ENCODE measurements around the gene RASGRP4. TPM values are rescaled to one million over a fixed set of nuclear protein-coding genes. Genes with fewer than 3 reads are reported as not detected.
"Not testable (repeated sequence)": the region's sequence is repeated elsewhere in the genome, so short reads cannot be mapped to it uniquely, and the experiment has no call there.

RASGRP4 gene
- polyA plus RNA-seq, 3 donors from 2014 or later, result 0.20 to 0.78 TPM; not detected in 1

DNA sequence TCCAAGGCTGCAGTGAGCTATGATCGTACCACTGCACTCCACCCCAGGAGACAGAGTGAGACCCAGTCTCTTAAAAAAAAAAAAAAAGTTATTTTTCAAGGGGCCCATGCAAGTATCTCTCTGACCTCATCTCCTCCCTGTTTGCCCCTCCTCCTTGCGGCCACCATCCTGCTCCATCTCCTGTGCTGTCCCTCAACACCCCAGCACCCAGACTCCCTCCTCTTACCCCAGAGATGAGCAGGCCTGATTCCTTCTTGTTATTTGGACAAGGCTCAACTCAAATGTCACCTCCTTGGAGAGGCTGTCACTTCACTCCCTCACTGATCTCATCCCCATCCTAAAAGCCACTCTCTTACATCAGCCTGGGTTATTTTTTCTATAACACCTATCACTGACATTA, 11.9 kb upstream of the RASGRP4 start:
- Mint-ChIP-seq H3K27ac (no peak overlapping the region), H3K36me3 (no peaks in the 10 kb centered on the region), H3K4me3 (no peak overlapping the region), H3K4me1 (peaks cover 3 to 9% of the 10 kb centered on the region in 2 donors), H3K27me3 (ENCODE audit: low read depth in 3 of 3) (peaks cover 1 to 9% (median 3%) of the 10 kb centered on the region in 3 donors), H3K9me3 (no peaks in the 10 kb centered on the region)
- DNase-seq, result no peak

DNA sequence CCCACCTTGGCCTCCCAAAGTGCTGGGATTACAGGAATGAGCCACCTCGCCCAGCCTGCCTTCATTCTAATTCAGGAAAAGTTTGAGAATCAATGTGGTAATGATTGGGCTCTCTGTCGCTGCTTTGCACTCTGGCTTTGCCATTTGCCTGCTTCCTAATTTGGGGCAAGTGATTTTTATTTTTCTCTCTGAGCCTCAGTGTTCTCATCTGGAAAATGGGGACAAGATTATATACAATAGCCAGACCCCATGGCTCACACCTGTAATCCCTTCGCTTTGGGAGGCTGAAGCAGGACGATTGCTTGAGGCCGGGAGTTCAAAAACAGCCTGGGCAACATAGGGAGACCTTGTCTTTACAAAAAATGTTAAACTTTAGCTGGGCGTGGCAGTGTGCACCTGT, 11.3 kb upstream of the RASGRP4 start:
- Mint-ChIP-seq H3K36me3 (no peaks in the 10 kb centered on the region), H3K27me3 (ENCODE audit: low read depth in 3 of 3) (peaks cover 0 to 9% (median 3%) of the 10 kb centered on the region in 3 donors), H3K4me1 (peaks cover 3 to 9% of the 10 kb centered on the region in 2 donors), H3K27ac (no peak overlapping the region), H3K9me3 (no peaks in the 10 kb centered on the region), H3K4me3 (no peak overlapping the region)
- no peak for DNase-seq

DNA sequence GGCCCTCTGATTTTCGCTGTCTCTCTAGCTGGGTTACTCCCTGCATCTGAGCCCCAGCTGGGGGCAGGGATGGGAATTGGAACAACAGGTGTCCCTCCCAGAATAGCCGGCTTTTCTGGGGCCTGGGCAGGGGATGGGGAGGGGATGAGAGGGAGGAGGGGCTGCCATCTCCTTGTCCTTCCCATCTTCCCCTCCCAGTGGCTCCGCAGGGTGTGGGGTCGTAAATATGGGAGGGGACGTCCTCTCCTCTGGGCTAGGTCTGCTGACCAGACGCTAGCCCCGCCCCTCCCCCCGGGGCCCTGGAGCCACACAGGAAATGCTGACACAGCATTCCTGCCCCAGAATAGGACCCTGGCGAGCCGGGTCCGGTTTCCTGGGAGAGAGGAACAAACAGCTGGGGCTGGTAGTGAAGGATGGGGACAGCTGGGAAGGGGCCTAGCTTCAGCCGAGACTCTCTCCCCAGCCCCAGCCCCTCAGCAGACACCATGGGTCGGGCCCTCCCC, 8.6 kb upstream of the RASGRP4 start:
- peak overlapping the region in 1 of 6 donors; percentile 62 for H3K27ac Mint-ChIP-seq
- DNase-seq, result no peak
- no peaks in the 10 kb centered on the region for H3K36me3 Mint-ChIP-seq
- peak overlapping the region in 2 of 5 donors; percentile 1 to 50 for H3K4me3 Mint-ChIP-seq
- peaks cover 3 to 9% of the 10 kb centered on the region in 2 donors for H3K4me1 Mint-ChIP-seq
- H3K27me3 Mint-ChIP-seq (ENCODE audit: low read depth in 3 of 3), result peaks cover 0 to 9% (median 4%) of the 10 kb centered on the region in 3 donors
- H3K9me3 Mint-ChIP-seq, result no peaks in the 10 kb centered on the region

DNA sequence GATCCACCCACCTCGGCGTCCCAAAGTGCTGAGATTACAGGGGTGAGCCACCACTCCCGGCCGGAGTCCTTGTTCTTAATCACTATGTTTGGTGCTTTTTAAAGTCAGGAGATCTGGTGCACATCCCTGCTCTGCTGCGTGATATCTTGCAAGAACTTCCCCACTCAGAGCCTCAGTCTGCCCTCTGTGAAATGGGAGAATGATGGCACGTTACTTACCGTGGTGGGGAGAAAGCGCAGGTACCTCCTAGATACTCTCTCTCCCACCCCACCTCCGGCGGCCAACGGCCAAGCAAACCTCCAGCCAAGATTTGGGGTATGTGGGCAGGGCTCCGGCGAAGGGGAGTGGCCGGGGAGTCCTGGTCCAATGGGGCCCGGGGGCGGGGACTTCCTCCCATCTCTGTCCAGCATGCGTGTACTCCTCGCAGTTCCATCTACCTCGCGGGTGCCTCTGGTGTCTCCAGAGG, 7.3 kb upstream of the RASGRP4 start, which contains the start of gene RYR1:
Gene RYR1, plus strand, starts transcription at position 424 of the 466 bp plus-strand sequence. CDS start 139 bp downstream, outside the sequence.
- Mint-ChIP-seq H3K36me3 (no peaks in the 10 kb centered on the region), H3K27ac (peak within 1 kb of the TSS in 1 of 6 donors; percentile 62), H3K9me3 (no peaks in the 10 kb centered on the region), H3K4me3 (peak within 1 kb of the TSS in 3 of 5 donors; percentile 1 to 62 (median 18)), H3K4me1 (peaks cover 3 to 9% of the 10 kb centered on the region in 2 donors), H3K27me3 (ENCODE audit: low read depth in 3 of 3) (peaks cover 0 to 10% (median 4%) of the 10 kb centered on the region in 3 donors)
- DNase-seq, result peak in 1 of 3 donors; percentile 15

DNA sequence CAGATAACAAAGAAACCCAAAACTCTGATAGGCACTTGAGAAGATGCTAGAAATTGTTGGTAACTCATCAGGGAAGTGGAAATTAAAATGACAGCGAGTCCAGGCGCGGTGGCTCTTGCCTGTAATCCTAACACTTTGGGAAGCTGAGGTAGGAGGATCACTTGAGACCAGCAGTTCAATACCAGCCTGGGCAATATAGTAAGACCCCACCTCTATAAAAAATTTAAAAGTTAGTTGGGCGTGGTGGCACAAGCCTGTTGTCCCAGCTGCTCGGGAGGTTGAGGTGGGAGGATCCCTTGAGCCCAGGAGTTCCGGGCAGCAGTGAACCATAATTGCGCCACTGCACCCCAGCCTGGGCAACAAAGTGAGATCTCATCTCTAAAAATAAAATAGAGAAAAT, 4.9 kb upstream of the RASGRP4 start:
- Mint-ChIP-seq H3K4me1 (peaks cover 4 to 15% of the 10 kb centered on the region in 2 donors), H3K4me3 (no peak overlapping the region), H3K36me3 (no peaks in the 10 kb centered on the region), H3K27me3 (ENCODE audit: low read depth in 3 of 3) (peaks cover 2 to 16% (median 15%) of the 10 kb centered on the region in 3 donors), H3K27ac (no peak overlapping the region), H3K9me3 (no peaks in the 10 kb centered on the region)
- no peak for DNase-seq

DNA sequence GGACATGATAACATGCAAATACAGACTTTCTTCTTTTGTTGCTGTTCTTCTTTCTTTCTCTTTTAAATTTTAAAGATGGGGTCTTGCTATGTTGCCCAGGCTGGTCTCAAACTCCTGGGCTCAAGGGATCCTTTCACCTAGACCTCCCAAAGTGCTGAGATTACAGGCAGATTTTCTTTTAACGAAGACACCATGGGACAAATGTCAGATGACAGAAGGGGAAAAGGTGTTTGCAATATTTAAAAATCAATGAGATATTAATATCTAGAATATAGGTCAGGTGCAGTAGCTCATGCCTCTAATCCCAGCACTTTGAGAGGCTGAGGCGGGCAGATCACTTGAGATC, 3.8 kb upstream of the RASGRP4 start:
- Mint-ChIP-seq H3K27ac (no peak overlapping the region), H3K4me1 (peaks cover 6 to 15% of the 10 kb centered on the region in 2 donors)

GRCh38 chr19:38429055-38429810, 3.2 kb upstream of the RASGRP4 start:
- no peak for DNase-seq
- no peak overlapping the region for H3K4me3 Mint-ChIP-seq
- no peak overlapping the region for H3K27ac Mint-ChIP-seq
- no peaks in the 10 kb centered on the region for H3K36me3 Mint-ChIP-seq
- peaks cover 0 to under 1% (median 0%) of the 10 kb centered on the region in 6 donors for H3K9me3 Mint-ChIP-seq
- H3K27me3 Mint-ChIP-seq (ENCODE audit: low read depth in 3 of 3), result peaks cover 3 to 16% (median 15%) of the 10 kb centered on the region in 3 donors
- peaks cover 6 to 13% of the 10 kb centered on the region in 2 donors for H3K4me1 Mint-ChIP-seq

More for the DNA sequence above, 3.8 kb upstream of the RASGRP4 start:
- H3K36me3 Mint-ChIP-seq, result no peaks in the 10 kb centered on the region
- no peak overlapping the region for H3K4me3 Mint-ChIP-seq
- DNase-seq, result no peak
- no peaks in the 10 kb centered on the region for H3K9me3 Mint-ChIP-seq
- peaks cover 3 to 18% (median 15%) of the 10 kb centered on the region in 3 donors for H3K27me3 Mint-ChIP-seq (ENCODE audit: low read depth in 3 of 3)

DNA sequence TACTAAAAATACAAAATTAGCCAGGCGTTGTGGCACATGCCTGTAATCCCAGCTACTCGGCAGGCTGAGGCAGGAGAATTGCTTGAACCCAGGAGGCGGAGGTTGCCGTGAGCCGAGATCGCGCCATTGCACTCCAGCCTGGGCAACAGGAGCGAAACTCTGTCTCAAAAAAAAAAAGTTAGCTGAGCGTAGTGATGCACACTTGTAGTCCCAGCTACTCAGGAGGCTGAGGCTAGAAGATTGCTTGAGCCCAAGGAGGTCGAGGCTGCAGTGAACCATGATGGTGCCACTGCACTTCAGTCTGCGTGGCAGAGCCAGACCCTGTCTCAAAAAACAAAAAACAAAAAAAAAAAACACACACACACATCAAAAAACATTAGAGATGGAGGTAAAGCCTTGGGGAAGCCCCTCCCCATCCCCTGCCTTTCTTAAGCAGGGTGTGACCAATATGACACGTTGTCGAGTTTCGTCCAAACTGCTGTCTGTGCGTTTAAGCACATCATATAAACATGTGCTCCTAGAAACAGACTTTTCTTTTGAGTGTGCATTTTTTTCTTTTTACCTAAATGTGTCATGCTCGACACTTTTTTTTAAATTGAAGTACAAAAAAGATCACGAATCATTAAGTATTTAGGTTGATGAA, 1.1 kb upstream of the RASGRP4 start:
- DNase-seq, H3K9me3 Mint-ChIP-seq, H3K4me3 Mint-ChIP-seq, H3K36me3 Mint-ChIP-seq, H3K27ac Mint-ChIP-seq, H3K4me1 Mint-ChIP-seq: not testable (repeated sequence)
- peaks cover 3 to 15% (median 12%) of the 10 kb centered on the region in 3 donors for H3K27me3 Mint-ChIP-seq (ENCODE audit: low read depth in 3 of 3)

GRCh38 chr19:38425222-38425809, 703 bp downstream of the RASGRP4 start:
- H3K4me1 Mint-ChIP-seq, result peaks cover 3 to 6% of the 10 kb centered on the region in 2 donors
- DNase-seq, result no peak
- H3K9me3 Mint-ChIP-seq, result peaks cover 0 to 2% (median 0%) of the 10 kb centered on the region in 6 donors
- no peak overlapping the region for H3K27ac Mint-ChIP-seq
- H3K36me3 Mint-ChIP-seq, result no peaks in the 10 kb centered on the region
- H3K4me3 Mint-ChIP-seq, result peak overlapping the region in 1 of 5 donors; percentile 56
- H3K27me3 Mint-ChIP-seq (ENCODE audit: low read depth in 3 of 3), result peaks cover 3 to 19% (median 11%) of the 10 kb centered on the region in 3 donors

DNA sequence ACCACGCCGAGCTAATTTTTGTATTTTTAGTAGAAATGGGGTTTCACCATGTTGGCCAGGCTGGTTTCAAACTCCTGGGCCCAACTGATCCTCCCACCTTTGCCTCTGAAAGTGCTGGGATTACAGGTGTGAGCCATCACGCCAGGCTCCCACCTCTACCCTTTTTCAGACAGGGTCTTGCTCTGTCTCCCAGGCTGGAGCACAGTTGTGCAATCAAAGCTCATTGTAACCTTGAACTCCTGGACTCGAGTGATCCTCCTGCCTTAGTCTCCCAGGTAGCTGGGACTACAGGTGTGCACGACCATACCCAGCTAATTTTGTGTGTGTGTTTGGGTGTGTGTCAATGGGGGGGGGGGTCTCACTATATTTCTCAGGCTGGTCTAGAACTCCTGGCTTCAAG, 1.7 kb downstream of the RASGRP4 start:
- no peaks in the 10 kb centered on the region for H3K36me3 Mint-ChIP-seq

DNA sequence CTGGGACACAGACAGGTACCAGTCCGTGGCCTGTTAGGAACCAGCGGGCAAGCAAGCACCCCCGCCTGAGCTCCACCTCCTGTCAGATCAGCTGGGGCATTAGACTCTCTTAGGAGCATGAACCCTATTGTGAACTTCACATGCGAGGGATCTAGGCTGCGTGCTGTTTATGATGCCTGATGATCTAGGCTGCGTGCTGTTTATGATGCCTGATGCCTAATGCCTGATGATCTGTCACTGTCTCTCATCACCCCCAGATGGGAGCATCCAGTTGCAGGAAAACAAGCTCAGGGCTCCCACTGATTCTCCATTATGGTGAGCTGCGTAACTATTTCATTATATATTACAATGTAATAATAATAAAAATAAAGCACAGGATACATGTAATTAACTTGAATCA, 3.6 kb downstream of the RASGRP4 start:
- peaks cover 0 to 2% (median 0%) of the 10 kb centered on the region in 6 donors for H3K9me3 Mint-ChIP-seq
- H3K4me1 Mint-ChIP-seq, result peaks cover 12 to 19% of the 10 kb centered on the region in 2 donors
- H3K27me3 Mint-ChIP-seq (ENCODE audit: low read depth in 3 of 3), result peaks cover 7 to 12% (median 9%) of the 10 kb centered on the region in 3 donors
- no peak overlapping the region for H3K4me3 Mint-ChIP-seq
- no peak for DNase-seq
- H3K27ac Mint-ChIP-seq, result no peak overlapping the region
- no peaks in the 10 kb centered on the region for H3K36me3 Mint-ChIP-seq

More for the DNA sequence above, 1.7 kb downstream of the RASGRP4 start:
- no peak for DNase-seq
- Mint-ChIP-seq H3K27me3 (ENCODE audit: low read depth in 3 of 3) (peaks cover 3 to 17% (median 11%) of the 10 kb centered on the region in 3 donors), H3K27ac (no peak overlapping the region), H3K4me3 (no peak overlapping the region), H3K4me1 (peaks cover 3 to 6% of the 10 kb centered on the region in 2 donors), H3K9me3 (peaks cover 0 to 2% (median 0%) of the 10 kb centered on the region in 6 donors)

- peaks cover 3 to 9% (median 9%) of the 10 kb centered on the region in 3 donors for H3K27me3 Mint-ChIP-seq (ENCODE audit: low read depth in 3 of 3)
- H3K36me3 Mint-ChIP-seq, result no peaks in the 10 kb centered on the region
These were observed 4.2 kb downstream of the RASGRP4 start for GRCh38 chr19:38421856-38422255.

GRCh38 chr19:38420935-38421334, 5.1 kb downstream of the RASGRP4 start:
- Mint-ChIP-seq H3K27ac (no peak overlapping the region), H3K9me3 (peaks cover 0 to 2% (median 0%) of the 10 kb centered on the region in 6 donors), H3K4me1 (peaks cover 18 to 20% of the 10 kb centered on the region in 2 donors), H3K4me3 (no peak overlapping the region), H3K27me3 (ENCODE audit: low read depth in 3 of 3) (peaks cover 0 to 9% (median 8%) of the 10 kb centered on the region in 3 donors), H3K36me3 (no peaks in the 10 kb centered on the region)
- DNase-seq, result no peak

More at GRCh38 chr19:38421856-38422255, 4.2 kb downstream of the RASGRP4 start:
- H3K27ac Mint-ChIP-seq, result no peak overlapping the region
- no peak for DNase-seq
- H3K4me3 Mint-ChIP-seq, result no peak overlapping the region
- H3K4me1 Mint-ChIP-seq, result peaks cover 18 to 25% of the 10 kb centered on the region in 2 donors
- H3K9me3 Mint-ChIP-seq, result peaks cover 0 to 2% (median 0%) of the 10 kb centered on the region in 6 donors

Measured in immature natural killer cell (primary cell).